Osteoblast (primary cell): ENCODE measurements around the gene KPNA2. TPM values are rescaled to one million over a fixed set of nuclear protein-coding genes. Genes with fewer than 3 reads are reported as not detected.
"Not testable (repeated sequence)": the region's sequence is repeated elsewhere in the genome, so short reads cannot be mapped to it uniquely, and the experiment has no call there.

ENCODE experiments used
- DNase-seq: peaks from one replicate; pipeline ENCODE4 v3.0.0; 2011; ENCODE audit warnings: low spot score, mixed read lengths; ENCODE audit not compliant: insufficient read length; ENCODE audit errors: missing footprints
- H2AFZ ChIP-seq: 2 replicates; pipeline ENCODE4 v1.6.0; 2011; ENCODE audit warnings: mild to moderate bottlenecking, low read length
- H3K27ac ChIP-seq: 2 replicates; pipeline ENCODE4 v1.5.1; 2011; ENCODE audit warnings: mild to moderate bottlenecking, low read depth, low read length, moderate library complexity
- H3K27me3 ChIP-seq: 2 replicates; pipeline ENCODE4 v1.6.0; 2012; ENCODE audit warnings: mild to moderate bottlenecking, control low read depth, inconsistent platforms, low read length, moderate library complexity; ENCODE audit not compliant: insufficient read depth
- H3K36me3 ChIP-seq: 2 replicates; pipeline ENCODE4 v1.5.1; 2011; ENCODE audit warnings: mild to moderate bottlenecking, low read length, control low read depth, moderate library complexity; ENCODE audit not compliant: insufficient read depth
- H3K4me1 ChIP-seq: 2 replicates; pipeline ENCODE4 v1.5.1; 2011; ENCODE audit warnings: mild to moderate bottlenecking, low read length, control low read depth, moderate library complexity; ENCODE audit not compliant: insufficient read depth
- H3K4me2 ChIP-seq: 2 replicates; pipeline ENCODE4 v1.6.0; 2011; ENCODE audit warnings: mild to moderate bottlenecking, low read length; ENCODE audit not compliant: insufficient read depth
- H3K4me3 ChIP-seq: fragments of 200-600 bp; sonication (generic); 3 replicates; pipeline ENCODE4 v1.5.1; 2012; ENCODE audit warnings: mild to moderate bottlenecking, low read length, inconsistent platforms; ENCODE audit not compliant: insufficient read depth
- H3K79me2 ChIP-seq: 2 replicates; pipeline ENCODE4 v1.6.0; 2012; ENCODE audit warnings: mild to moderate bottlenecking, low read length, control low read depth, inconsistent platforms; ENCODE audit not compliant: insufficient read depth
- H3K9me3 ChIP-seq: 2 replicates; pipeline ENCODE4 v1.5.1; 2011; ENCODE audit warnings: low read depth, low read length, control low read depth
- H4K20me1 ChIP-seq: 2 replicates; pipeline ENCODE4 v1.6.0; 2012; ENCODE audit warnings: mild to moderate bottlenecking, low read length, control low read depth; ENCODE audit not compliant: insufficient read depth
- total RNA-seq: library from RNA; depleted of rRNA; stranded (reverse); fragments of >200 nt; gene quantifications from 2 replicates; pipeline ENCODE4 v1.2.3, GENCODE V29; 2012
- TF ChIP-seq, protein P1 (sequence below): IDR thresholded peaks from 2 replicates; pipeline ENCODE4 v1.5.1; 2011; ENCODE audit warnings: mild to moderate bottlenecking, low read depth, low read length, moderate library complexity; ENCODE audit errors: extremely low read depth

KPNA2 gene
- total RNA-seq, 1 donor = 40.9 TPM

DNA sequence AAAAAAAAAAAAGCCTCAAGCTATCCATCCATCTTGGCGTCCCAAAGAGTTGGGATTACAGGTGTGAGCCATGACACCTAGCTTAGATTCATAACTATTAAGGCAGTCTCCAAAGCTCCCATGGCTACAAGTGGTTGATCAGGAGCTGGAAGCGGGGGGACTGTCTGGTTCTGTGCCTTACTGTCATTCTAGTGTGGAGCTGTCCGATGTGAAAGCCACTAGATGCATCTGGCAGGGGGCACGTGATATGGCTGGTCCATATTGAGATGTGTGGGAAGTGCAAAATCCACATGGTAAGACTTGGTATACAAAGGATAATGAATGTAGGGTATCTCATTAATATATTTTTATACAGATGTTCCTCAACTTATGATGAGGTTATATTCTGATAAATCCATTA, 38.7 kb downstream of the KPNA2 start:
- no peak overlapping the region for H2AFZ ChIP-seq

DNA sequence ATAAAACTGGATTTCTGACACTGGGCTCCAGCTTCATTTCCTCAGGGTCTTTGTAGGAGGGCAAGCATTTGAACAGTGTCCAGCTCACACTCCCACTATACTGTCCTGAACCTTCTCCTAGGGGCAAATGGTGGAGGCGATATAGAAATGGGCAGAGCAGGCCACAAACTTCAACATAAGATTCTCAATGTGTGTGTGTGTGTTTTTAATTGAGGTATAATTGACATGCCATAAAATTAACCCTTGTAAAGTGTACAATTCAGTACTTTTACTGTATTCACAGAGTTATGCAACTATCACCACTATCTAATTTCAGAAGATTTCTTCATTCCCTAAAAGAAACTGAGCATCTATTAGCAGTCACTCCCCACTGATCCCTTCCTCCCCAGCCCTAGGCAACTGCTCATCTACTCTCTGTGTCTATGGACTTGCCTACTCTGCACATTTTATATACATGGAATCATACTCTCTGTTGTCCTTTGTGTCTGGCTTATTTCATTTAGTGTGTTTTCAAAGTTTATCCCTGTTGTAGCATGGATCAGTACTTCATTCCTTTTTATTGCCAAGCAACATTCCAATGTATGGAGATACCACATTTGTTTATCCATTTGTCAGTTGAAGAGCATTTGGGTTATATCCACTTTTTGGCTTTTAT, 40.5 kb downstream of the KPNA2 start:
- H3K27me3 ChIP-seq, H3K79me2 ChIP-seq, H3K4me2 ChIP-seq, DNase-seq, H3K4me3 ChIP-seq, H3K27ac ChIP-seq, H3K4me1 ChIP-seq, H2AFZ ChIP-seq, H3K36me3 ChIP-seq, H3K9me3 ChIP-seq, H4K20me1 ChIP-seq: not testable (repeated sequence)

More for the DNA sequence above, 38.7 kb downstream of the KPNA2 start:
- no peak overlapping the region for H3K4me3 ChIP-seq
- H3K36me3 ChIP-seq = no peaks in the 10 kb centered on the region
- DNase-seq = no peak
- H3K9me3 ChIP-seq = no peaks in the 10 kb centered on the region
- H3K27me3 ChIP-seq = no peaks in the 10 kb centered on the region
- H3K27ac ChIP-seq = no peak overlapping the region
- H3K4me1 ChIP-seq = no peaks in the 10 kb centered on the region
- TF ChIP-seq, protein P1, sequence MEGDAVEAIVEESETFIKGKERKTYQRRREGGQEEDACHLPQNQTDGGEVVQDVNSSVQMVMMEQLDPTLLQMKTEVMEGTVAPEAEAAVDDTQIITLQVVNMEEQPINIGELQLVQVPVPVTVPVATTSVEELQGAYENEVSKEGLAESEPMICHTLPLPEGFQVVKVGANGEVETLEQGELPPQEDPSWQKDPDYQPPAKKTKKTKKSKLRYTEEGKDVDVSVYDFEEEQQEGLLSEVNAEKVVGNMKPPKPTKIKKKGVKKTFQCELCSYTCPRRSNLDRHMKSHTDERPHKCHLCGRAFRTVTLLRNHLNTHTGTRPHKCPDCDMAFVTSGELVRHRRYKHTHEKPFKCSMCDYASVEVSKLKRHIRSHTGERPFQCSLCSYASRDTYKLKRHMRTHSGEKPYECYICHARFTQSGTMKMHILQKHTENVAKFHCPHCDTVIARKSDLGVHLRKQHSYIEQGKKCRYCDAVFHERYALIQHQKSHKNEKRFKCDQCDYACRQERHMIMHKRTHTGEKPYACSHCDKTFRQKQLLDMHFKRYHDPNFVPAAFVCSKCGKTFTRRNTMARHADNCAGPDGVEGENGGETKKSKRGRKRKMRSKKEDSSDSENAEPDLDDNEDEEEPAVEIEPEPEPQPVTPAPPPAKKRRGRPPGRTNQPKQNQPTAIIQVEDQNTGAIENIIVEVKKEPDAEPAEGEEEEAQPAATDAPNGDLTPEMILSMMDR = no peak
- H4K20me1 ChIP-seq = no peaks in the 10 kb centered on the region
- H3K79me2 ChIP-seq = no peaks in the 10 kb centered on the region
- no peak overlapping the region for H3K4me2 ChIP-seq

DNA sequence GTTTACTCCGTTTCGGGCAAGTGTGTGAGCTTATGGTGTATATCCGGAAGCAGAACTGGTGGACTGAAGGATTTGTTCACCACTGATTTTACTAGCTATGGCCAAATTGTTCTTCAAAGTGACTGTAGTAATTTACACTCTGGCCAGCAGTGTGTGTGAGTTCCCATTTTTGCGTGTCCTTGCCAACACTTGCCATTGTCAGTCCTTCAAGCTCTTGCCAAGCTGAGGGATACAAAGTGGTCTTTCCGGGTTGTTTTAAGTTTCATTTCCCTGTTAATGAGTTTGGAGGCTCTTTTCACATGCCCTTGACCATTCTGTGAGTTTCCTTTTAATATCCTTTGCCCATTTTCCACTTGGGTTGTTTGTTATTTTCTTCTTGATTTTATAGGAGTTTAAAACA, 42.0 kb downstream of the KPNA2 start:
- H3K4me1 ChIP-seq, H3K27ac ChIP-seq, H3K4me3 ChIP-seq, H4K20me1 ChIP-seq, H3K36me3 ChIP-seq, H3K27me3 ChIP-seq, DNase-seq, H3K79me2 ChIP-seq, H3K4me2 ChIP-seq, H3K9me3 ChIP-seq, H2AFZ ChIP-seq: not testable (repeated sequence)

DNA sequence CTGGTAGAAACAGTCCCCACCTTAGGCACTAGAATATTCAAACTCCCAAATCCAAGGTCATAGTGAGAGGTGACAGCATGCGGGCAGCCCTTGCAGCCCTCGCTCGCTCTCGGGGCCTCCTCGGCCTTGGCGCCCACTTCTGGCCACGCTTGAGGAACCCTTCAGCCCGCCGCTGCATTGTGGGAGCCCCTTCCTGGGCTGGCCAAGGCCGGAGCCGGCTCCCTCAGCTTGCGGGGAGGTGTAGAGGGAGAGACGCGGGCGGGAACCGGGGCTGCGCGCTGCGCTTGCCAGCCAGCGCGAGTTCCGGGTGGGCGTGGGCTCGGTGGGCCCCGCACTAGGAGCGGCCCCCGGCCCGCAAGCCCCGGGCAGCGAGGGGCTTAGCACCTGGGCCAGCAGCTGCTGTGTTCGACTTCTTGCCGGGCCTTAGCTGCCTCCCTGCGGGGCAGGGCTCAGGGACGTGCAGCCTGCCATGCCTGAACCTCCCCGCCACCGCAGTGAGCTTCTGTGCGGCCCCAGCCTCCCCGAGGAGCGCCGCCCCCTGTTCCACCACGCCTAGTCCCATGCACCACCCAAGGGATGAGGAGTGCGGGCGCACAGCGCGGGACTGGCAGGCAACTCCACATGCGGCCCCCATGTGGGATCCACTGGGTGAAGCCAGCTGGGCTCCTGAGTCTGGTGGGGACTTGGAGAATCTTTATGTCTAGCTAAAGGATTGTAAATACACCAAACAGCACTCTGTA, 45.0 kb downstream of the KPNA2 start:
- TF ChIP-seq, protein P1 = no peak
- no peaks in the 10 kb centered on the region for H3K79me2 ChIP-seq

DNA sequence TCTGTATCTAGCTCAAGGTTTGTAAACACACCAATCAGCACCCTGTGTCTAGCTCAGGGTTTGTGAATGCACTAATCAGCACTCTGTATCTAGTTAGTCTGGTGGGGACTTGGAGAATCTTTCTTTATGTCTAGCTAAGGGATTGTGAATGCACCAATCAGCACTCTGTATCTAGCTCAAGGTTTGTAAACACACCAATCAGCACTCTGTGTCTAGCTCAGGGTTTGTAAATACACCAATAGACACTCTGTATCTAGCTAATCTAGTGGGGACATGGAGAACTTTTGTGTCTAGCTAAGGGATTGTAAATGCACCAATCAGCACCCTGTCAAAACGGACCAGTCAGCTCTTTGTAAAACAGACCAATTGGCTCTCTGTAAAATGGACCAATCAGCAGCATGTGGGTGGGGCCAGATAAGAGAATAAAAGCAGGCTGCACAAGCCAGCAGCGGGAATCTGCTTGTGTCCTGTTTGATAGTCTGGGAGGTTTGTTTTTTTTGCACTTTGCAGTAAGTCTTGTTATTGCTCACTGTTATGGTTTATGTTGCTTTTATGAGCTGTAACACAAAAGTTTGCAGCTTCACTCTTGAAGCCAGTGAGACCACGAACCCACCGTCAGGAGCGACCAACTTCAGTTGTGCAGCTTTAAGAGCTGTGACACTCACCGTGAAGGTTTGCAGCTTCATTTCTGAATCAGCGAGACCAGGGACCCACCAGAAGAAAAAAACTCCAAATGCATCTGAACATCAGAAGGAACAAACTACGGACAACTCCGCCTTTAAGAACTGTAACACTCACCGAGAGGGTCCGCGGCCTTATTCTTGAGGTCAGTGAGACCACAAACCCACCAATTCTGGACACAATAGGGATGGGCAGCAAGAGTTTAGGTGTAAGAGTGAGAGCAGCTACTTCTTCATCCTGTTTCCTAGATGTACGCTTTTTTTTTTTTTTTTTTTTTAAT, 46.0 kb downstream of the KPNA2 start:
- H3K4me1 ChIP-seq, H3K9me3 ChIP-seq, H3K27ac ChIP-seq, H3K79me2 ChIP-seq, DNase-seq, H4K20me1 ChIP-seq, H3K4me2 ChIP-seq, H2AFZ ChIP-seq, H3K27me3 ChIP-seq, H3K36me3 ChIP-seq, H3K4me3 ChIP-seq: not testable (repeated sequence)

More for the DNA sequence above, 45.0 kb downstream of the KPNA2 start:
- Histone ChIP-seq H3K4me1 (no peaks in the 10 kb centered on the region), H3K27ac (no peak overlapping the region), H3K4me2 (no peak overlapping the region), H3K27me3 (no peaks in the 10 kb centered on the region), H3K36me3 (no peaks in the 10 kb centered on the region), H2AFZ (no peak overlapping the region), H3K9me3 (no peaks in the 10 kb centered on the region), H4K20me1 (no peaks in the 10 kb centered on the region), H3K4me3 (no peak overlapping the region)
- DNase-seq = no peak
